Activated CD4-positive, CD25-positive, alpha-beta regulatory T cell treated with anti-CD3 and anti-CD28 coated beads, Interleukin-2, amount 50 U/mL, for 72 hours (primary cell): Measurements from ENCODE around the gene UBE4A.
A peak's percentile ranks its signal among the peaks of the same experiment; 100 is the strongest.

Source experiments
- DNase-seq: peaks from one replicate; pipeline ENCODE4 v3.0.0; 2021

Gene UBE4A

DNA sequence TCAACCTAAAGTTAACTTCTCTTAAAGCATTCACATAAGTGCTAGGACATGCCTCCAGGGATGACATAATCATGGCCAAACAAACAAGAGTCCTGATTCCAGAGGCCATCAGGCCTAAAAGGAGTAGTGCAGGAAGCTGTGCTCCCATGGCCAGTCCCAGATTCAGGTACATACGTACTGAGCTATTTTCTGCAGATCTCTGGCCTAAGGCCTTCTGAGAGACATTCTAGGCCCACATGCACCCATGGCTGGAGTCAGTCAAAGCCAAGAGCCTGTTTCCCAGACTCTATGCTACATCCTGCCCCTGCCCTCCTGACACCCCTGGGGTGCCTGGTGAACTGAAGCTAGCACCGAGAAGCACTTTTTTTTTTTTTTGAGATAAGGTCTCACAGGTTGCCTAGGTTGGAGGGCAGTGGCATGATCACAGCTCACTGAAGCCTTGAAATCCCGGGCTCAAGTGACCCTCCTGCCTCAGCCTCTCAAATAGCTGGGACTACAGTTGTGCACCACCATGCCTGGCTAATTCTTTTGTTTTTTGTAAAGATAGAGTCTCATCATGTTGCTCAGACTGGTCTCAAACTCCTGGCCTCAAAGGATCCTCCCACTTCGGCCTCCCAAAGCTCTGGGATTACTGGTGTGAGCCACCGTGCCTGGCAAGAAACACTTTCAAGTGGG lies 17.4 kb upstream of the UBE4A start:
- no peak for DNase-seq

DNA sequence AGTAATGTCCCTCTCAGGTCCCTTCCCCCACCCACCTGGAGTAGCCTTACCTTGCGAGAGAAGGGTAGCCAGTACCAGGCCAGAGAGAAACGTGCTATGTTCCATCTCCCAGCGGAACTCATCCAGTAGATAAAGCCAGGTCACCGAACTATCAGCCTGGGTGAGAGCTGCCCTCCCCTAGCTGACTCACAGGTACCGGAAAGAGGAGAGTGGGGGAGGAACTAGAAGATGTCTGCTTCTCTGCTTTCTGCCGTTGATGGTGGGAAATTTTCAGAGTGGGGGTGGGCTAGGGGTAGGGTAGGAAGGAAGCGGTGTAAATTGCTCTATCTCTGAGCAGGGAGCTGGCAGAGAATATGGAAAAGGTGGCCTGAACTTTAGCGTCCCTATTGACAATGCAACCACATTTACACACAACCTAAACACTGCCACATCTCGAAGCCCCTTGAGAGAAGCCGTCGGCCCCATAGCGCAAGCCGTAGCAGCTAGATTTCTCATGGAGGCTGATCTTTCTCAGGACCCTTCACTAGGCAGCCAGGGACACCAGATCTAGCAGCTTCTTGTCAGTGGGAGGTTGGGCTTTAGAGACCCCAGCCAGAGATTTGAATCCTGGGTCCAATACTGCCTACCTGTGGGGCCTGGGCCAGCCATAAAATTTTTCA lies 16.8 kb upstream of the UBE4A start, which contains the start of gene CD3D:
Gene CD3D, minus strand, starts transcription at position 203 of the 659 bp plus-strand sequence. Its CDS starts 98 bp downstream, at position 105.
- DNase-seq, result peak; percentile 53

- DNase-seq, result no peak
These were observed 16.2 kb upstream of the UBE4A start for GRCh38 chr11:118343248-118343647.

- peak; percentile 64 for DNase-seq
These were observed 15.4 kb upstream of the UBE4A start, which contains the start of gene CD3G for GRCh38 chr11:118343981-118344515. Gene CD3G (plus strand): TSS chr11:118344344. CDS start chr11:118344424, 80 bp downstream.

DNA sequence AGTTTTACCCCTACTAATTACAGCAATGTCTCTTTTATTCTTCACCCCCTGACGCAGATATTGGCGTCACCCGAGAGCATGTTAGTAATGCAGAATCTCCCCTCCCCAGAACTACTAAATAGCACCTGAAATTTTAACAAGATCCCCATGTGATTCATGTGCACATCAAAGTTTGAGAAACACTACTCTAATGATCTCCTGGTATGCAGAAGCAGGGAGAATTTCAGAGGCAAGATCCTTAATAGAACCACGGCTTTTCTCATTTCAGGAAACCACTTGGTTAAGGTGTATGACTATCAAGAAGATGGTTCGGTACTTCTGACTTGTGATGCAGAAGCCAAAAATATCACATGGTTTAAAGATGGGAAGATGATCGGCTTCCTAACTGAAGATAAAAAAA lies 9.9 kb upstream of the UBE4A start:
- DNase-seq, result no peak

- no peak for DNase-seq
These were observed 6.2 kb upstream of the UBE4A start for GRCh38 chr11:118353084-118353710.

DNA sequence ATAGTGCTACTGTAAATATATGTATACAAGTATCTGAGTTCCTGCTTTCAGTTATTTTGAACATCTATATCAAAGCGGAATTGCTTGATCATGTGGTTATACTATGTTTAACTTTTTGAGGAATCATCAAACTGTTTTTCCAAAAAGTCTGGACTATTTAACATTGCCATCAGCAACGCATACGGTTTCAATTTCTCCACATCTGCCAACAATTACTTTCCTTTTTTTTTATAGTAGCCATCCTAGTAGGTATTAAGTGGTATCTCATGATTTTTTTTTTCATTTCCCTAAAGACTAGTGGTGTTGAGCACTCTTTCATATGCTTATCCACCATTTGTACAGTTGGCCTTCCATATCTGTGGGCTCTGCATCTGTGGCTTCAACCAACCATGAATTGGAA lies 1.3 kb upstream of the UBE4A start:
- DNase-seq, result no peak

DNA sequence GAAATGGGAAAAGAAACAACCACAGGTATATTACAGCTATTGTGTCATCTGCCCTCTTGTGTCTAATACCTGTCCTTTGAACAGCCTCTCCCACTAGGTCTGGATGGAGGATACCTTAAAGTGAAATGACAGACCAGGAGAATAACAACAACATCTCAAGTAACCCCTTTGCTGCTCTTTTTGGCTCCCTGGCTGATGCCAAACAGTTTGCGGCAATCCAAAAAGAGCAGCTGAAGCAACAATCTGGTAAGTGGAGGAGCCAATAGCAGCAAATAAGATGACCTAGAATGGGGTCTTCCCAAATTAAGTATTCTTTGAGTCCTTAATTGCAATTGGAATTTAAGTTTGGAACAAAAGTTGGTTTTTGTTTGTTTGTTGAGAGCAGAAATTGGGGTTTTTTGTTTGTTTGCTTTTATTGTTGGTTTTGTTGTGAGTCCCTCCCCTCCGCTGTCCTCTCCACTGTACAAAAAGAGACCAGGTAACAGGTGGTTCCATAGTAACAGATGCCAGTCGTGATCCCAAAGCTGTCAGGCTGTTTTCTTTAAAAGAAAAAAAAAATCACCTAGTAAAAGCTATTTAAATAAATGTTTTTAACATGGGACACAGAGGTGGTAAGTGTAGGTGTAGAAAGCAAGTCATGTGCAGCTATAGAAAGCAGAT lies 5.7 kb downstream of the UBE4A start:
- no peak for DNase-seq

- no peak for DNase-seq
These were observed 6.9 kb downstream of the UBE4A start for GRCh38 chr11:118366287-118366686.

- no peak for DNase-seq
These were observed 11.4 kb downstream of the UBE4A start for GRCh38 chr11:118370774-118371173.

GRCh38 chr11:118373263-118373662 lies 13.9 kb downstream of the UBE4A start:
- no peak for DNase-seq

DNA sequence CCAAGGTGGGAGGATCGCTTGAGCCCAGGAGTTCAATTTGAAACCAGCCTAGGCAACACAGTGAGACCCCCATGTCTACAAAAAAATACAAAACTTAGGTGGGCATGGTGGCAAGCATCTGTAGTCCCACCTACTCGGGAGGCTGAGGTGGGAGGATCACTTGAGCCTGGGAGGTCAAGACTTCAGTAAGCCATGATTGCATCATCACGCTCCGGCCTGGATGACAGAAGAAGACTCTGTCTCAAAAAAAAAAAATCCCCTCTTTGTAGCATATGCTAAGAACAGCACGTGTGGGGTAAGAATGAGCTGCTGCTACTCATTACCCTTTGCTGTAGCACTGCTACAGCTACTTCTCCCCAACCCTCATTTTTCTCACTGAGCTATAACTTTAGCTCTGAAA lies 14.5 kb downstream of the UBE4A start:
- no peak for DNase-seq

DNA sequence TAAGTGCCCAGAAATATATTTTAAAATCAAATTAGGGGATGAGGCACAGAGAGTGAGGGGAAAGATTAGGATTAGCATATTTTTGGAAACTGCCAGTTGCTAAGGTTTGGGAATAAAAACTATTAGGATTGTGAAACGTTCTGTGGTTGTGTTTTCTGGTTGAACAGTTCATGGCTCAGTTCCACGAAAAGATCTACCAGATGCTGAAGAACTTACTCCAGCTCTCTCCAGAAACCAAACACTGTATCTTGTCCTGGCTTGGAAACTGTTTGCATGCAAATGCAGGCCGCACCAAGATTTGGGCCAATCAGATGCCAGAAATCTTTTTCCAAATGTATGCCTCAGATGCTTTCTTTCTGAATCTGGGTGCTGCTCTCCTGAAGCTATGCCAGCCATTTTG lies 15.3 kb downstream of the UBE4A start:
- no peak for DNase-seq

GRCh38 chr11:118375978-118376377 lies 16.6 kb downstream of the UBE4A start:
- DNase-seq, result no peak

DNA sequence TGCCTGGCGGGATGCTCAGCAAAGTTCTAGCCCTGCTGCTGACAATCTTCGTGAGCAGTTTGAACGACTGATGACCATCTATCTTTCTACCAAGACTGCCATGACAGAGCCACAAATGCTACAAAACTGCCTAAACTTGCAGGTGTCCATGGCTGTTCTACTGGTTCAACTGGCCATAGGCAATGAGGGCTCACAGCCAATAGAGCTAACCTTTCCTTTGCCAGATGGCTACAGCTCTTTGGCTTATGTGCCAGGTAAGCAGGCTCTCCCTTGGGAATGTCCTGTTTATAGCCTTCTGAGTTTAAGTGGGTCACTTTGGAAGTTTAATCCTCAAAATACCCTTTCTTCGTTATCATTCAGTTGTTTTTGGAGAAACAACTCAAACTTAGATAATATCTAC lies 20.1 kb downstream of the UBE4A start:
- no peak for DNase-seq

- DNase-seq, result no peak
These were observed 21.2 kb downstream of the UBE4A start for GRCh38 chr11:118380571-118380970.

DNA sequence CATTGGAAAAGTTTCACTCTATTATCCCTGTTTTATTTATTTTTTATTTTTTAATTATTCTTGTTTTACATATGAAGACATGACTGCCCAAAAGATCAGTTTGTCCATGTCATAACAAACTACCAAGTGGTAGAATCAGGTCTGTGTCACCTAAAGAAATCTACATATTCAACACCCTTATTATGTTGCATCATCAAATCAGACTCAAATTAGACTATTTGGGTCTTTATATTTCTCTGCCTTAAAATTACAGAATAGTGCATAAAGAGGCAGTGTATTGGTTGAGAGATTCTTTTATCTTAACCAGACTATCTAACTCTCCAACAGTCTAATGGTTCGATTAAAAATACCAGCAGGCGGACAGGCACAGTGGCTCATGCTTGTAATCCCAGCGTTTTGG lies 23.6 kb downstream of the UBE4A start:
- DNase-seq, result no peak

- DNase-seq, result no peak
These were observed 24.3 kb downstream of the UBE4A start for GRCh38 chr11:118383657-118384056.

DNA sequence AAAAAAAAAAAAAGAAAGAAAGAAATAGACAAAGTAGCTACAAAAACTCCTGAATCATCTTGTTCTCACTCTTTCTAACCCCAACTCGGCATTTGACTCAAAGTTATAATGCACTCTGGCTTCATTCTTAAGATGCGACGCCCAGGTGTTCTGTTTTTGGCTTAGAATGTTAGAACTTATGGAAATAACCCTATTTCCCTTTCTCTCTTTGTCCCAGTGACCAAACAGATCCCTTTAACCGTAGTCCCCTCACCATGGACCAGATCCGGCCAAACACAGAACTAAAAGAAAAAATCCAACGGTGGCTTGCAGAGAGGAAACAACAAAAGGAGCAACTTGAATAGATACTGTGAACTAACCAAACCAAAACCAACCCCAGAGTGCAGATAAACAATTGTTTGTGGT lies 36.7 kb downstream of the UBE4A start:
- no peak for DNase-seq

DNA sequence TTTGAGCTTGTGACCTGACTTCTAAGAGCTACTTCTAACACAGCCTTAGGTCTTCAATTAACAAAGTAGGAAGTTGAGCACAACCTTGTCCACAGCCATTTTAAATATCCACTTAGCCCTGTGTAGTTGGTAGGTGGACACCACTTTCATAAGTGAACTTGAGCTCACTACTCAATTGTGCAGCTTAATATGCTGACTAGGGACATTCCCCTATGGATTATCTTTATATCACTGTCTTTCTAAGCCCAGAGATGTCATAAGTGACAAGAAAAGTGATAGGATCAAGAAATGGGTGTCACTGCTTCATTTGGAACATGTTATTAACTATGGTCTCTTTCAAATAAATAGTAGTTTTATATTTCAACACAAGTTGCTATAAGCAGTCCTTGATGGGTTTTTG lies 38.0 kb downstream of the UBE4A start:
- DNase-seq, result no peak

DNA sequence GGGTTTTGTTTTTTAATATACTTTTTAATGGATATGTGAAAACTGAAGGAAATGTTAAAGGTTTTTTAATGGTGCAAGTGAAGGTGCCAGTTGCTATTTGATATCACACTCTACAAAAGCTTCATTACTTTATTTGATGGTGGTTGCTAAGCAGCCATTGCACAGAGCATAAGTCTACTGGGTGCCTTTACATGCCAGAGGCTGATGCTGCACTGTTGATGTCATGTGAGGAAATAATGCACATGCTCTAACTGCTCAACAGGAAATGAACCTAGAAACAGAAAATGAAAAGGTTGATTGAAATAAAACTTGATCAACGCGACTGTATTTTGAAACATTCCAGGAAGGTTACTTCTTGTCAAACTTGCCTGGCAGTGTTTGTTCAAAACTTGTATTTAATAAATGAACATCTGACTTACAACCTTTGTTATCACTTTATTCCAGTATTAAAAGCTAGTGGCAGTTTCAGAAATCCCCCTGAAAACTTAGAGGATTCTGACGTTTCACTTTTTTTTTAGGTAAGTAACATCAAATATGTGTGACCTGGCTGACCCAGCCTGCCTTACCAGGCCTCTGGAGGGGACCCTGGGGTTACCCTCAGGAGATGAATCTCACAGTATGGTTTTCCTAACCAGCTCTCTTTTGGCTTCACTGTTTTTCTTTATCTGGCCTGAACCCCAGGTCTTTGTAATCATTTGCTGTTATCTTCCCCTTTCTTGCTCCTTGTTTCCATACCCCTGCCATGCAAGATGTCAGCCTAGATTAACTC lies 39.6 kb downstream of the UBE4A start:
- DNase-seq, result no peak

DNA sequence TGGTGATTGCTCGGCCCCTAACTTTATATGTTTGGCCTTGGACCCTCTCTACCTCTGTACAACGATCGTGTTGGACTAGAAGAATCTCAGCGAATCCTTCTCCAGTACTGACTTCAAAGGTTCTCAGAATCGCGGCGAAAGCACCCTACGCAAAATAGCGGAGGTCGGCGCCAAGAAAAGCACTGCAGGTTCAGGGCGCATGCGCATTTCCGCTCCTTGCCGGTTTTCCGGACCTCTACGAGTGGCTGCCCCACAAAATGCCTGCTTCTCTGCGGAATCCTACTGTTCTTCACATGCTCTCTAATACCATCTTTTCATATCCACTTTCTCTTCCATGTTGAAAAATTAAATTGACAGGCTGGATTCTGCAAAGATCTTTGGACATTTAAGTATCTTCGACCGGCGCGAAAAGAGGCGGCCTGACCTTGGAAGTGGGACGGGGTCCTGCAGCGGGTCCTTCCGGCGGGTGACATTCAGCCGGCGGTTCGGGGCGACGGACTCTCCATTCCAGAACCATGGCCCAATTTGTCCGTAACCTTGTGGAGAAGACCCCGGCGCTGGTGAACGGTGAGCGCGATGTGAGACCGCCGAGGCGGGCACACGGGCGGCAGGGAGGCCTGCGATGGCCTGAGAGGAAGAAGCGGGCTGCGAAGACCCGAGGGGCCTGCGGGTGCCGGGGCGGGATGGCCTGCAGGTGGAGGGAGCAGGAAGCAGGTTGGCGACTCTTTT lies 41.9 kb downstream of the UBE4A start, which contains the start of gene ATP5MG:
Gene ATP5MG, plus strand, starts transcription at position 456 of the 729 bp plus-strand sequence. Its CDS starts 60 bp downstream, at position 516.
- DNase-seq, result peak; percentile 88
